ENCODE results near the gene AKR1C1. TPM values are rescaled to one million over a fixed set of nuclear protein-coding genes. Genes with fewer than 3 reads are reported as not detected.
"Not testable (repeated sequence)": the region's sequence is repeated elsewhere in the genome, so short reads cannot be mapped to it uniquely, and the experiment has no call there.

AKR1C1 gene
- total RNA-seq, 1 donor from 2014 or later = 14.2 TPM

- intact Hi-C loops (cut with DNase I); DNase-seq (ENCODE audit: low spot score): not testable (repeated sequence)
Observed at GRCh38 chr10:5008857-5009548, 45.8 kb downstream of the AKR1C1 start.

GRCh38 chr10:5010043-5010442 lies 46.8 kb downstream of the AKR1C1 start:
- intact Hi-C loops (cut with DNase I); DNase-seq (ENCODE audit: low spot score): not testable (repeated sequence)

- intact Hi-C loops (cut with DNase I); DNase-seq (ENCODE audit: low spot score): not testable (repeated sequence)
Observed at GRCh38 chr10:5011392-5011791, 48.2 kb downstream of the AKR1C1 start.

- intact Hi-C loops (cut with DNase I) = no loop called here
- DNase-seq (ENCODE audit: low spot score) = no peak
Observed at GRCh38 chr10:5012595-5012994, 49.4 kb downstream of the AKR1C1 start.

GRCh38 chr10:5013385-5013784 lies 50.2 kb downstream of the AKR1C1 start:
- intact Hi-C loops (cut with DNase I) = no loop called here

GRCh38 chr10:5014200-5014910 lies 51.1 kb downstream of the AKR1C1 start:
- intact Hi-C loops (cut with DNase I); DNase-seq (ENCODE audit: low spot score): not testable (repeated sequence)

More at GRCh38 chr10:5013385-5013784, 50.2 kb downstream of the AKR1C1 start:
- no peak for DNase-seq (ENCODE audit: low spot score)

- intact Hi-C loops (cut with DNase I) = loop anchor here (5.0 kb wide), 2 partner anchors 77 to 272 kb away; partner anchors contain the start of gene AKR1C3
- DNase-seq (ENCODE audit: low spot score) = no peak
Observed at GRCh38 chr10:5014936-5015335, 51.7 kb downstream of the AKR1C1 start.

GRCh38 chr10:5018134-5018533 lies 54.9 kb downstream of the AKR1C1 start:
- DNase-seq (ENCODE audit: low spot score) = no peak
- intact Hi-C loops (cut with DNase I) = loop anchor here (5.0 kb wide), 2 partner anchors 74 to 269 kb away; partner anchors contain the start of gene AKR1C3

GRCh38 chr10:5018671-5019277 lies 55.6 kb downstream of the AKR1C1 start:
- intact Hi-C loops (cut with DNase I) = loop anchor here (5.0 kb wide), 2 partner anchors 74 to 269 kb away; partner anchors contain the start of gene AKR1C3
- DNase-seq (ENCODE audit: low spot score) = not testable (repeated sequence)

- intact Hi-C loops (cut with DNase I) = loop anchor here (5.0 kb wide), 2 partner anchors 72 to 267 kb away; partner anchors contain the start of gene AKR1C3
- DNase-seq (ENCODE audit: low spot score) = not testable (repeated sequence)
Observed at GRCh38 chr10:5019770-5020612, 56.8 kb downstream of the AKR1C1 start.

GRCh38 chr10:5021624-5022290 lies 58.5 kb downstream of the AKR1C1 start:
- intact Hi-C loops (cut with DNase I); DNase-seq (ENCODE audit: low spot score): not testable (repeated sequence)

GRCh38 chr10:5023177-5023805 lies 60.1 kb downstream of the AKR1C1 start:
- DNase-seq (ENCODE audit: low spot score) = no peak
- intact Hi-C loops (cut with DNase I) = no loop called here

GRCh38 chr10:5025461-5025881 lies 62.3 kb downstream of the AKR1C1 start:
- intact Hi-C loops (cut with DNase I) = not testable (repeated sequence)

GRCh38 chr10:5030989-5031388 lies 67.8 kb downstream of the AKR1C1 start:
- DNase-seq (ENCODE audit: low spot score) = no peak
- intact Hi-C loops (cut with DNase I) = no loop called here

More at GRCh38 chr10:5025461-5025881, 62.3 kb downstream of the AKR1C1 start:
- not testable (repeated sequence) for DNase-seq (ENCODE audit: low spot score)

- intact Hi-C loops (cut with DNase I) = not testable (repeated sequence)
Observed at GRCh38 chr10:5031588-5031987, 68.4 kb downstream of the AKR1C1 start.

GRCh38 chr10:5032444-5032843 lies 69.2 kb downstream of the AKR1C1 start:
- DNase-seq (ENCODE audit: low spot score); intact Hi-C loops (cut with DNase I): not testable (repeated sequence)

More at GRCh38 chr10:5031588-5031987, 68.4 kb downstream of the AKR1C1 start:
- not testable (repeated sequence) for DNase-seq (ENCODE audit: low spot score)
